ENCODE measurements around the gene PSG5.
"Not testable (repeated sequence)": the region's sequence is repeated elsewhere in the genome, so short reads cannot be mapped to it uniquely, and the experiment has no call there.

Gene PSG5

GRCh38 chr19:43188092-43188491, 1.8 kb upstream of the PSG5 start:
- DNase-seq (ENCODE audit: low read depth, low spot score): not testable (repeated sequence)

GRCh38 chr19:43181869-43182771, 4.2 kb downstream of the PSG5 start:
- not testable (repeated sequence) for DNase-seq (ENCODE audit: low read depth, low spot score)

- not testable (repeated sequence) for DNase-seq (ENCODE audit: low read depth, low spot score)
Measured at GRCh38 chr19:43179569-43180147, 6.7 kb downstream of the PSG5 start.

- DNase-seq (ENCODE audit: low read depth, low spot score): not testable (repeated sequence)
Measured at GRCh38 chr19:43178577-43178976, 7.8 kb downstream of the PSG5 start.

- DNase-seq (ENCODE audit: low read depth, low spot score): not testable (repeated sequence)
Measured at GRCh38 chr19:43165906-43166305, 20.4 kb downstream of the PSG5 start.

- not testable (repeated sequence) for DNase-seq (ENCODE audit: low read depth, low spot score)
Measured at GRCh38 chr19:43163135-43163534, 23.2 kb downstream of the PSG5 start.

- DNase-seq (ENCODE audit: low read depth, low spot score): not testable (repeated sequence)
Measured at GRCh38 chr19:43162261-43162660, 24.1 kb downstream of the PSG5 start.

- no peak for DNase-seq (ENCODE audit: low read depth, low spot score)
Measured at GRCh38 chr19:43152214-43152613, 34.1 kb downstream of the PSG5 start.

GRCh38 chr19:43149788-43150187, 36.5 kb downstream of the PSG5 start:
- not testable (repeated sequence) for DNase-seq (ENCODE audit: low read depth, low spot score)

GRCh38 chr19:43148233-43148632, 38.1 kb downstream of the PSG5 start:
- no peak for DNase-seq (ENCODE audit: low read depth, low spot score)

GRCh38 chr19:43141763-43142162, 44.6 kb downstream of the PSG5 start:
- DNase-seq (ENCODE audit: low read depth, low spot score): not testable (repeated sequence)

- no peak for DNase-seq (ENCODE audit: low read depth, low spot score)
Measured at GRCh38 chr19:43132696-43133095, 53.6 kb downstream of the PSG5 start.

- not testable (repeated sequence) for DNase-seq (ENCODE audit: low read depth, low spot score)
Measured at GRCh38 chr19:43131281-43131842, 55.0 kb downstream of the PSG5 start.

GRCh38 chr19:43129197-43129596, 57.1 kb downstream of the PSG5 start:
- not testable (repeated sequence) for DNase-seq (ENCODE audit: low read depth, low spot score)

- not testable (repeated sequence) for DNase-seq (ENCODE audit: low read depth, low spot score)
Measured at GRCh38 chr19:43127336-43127735, 59.0 kb downstream of the PSG5 start.

GRCh38 chr19:43126720-43127119, 59.6 kb downstream of the PSG5 start:
- DNase-seq (ENCODE audit: low read depth, low spot score): no peak

GRCh38 chr19:43124360-43124759, 62.0 kb downstream of the PSG5 start:
- no peak for DNase-seq (ENCODE audit: low read depth, low spot score)

GRCh38 chr19:43120433-43121026, 65.8 kb downstream of the PSG5 start:
- not testable (repeated sequence) for DNase-seq (ENCODE audit: low read depth, low spot score)

- not testable (repeated sequence) for DNase-seq (ENCODE audit: low read depth, low spot score)
Measured at GRCh38 chr19:43119526-43119925, 66.8 kb downstream of the PSG5 start.

Data from activated CD4-positive, CD25-positive, alpha-beta regulatory T cell treated with anti-CD3 and anti-CD28 coated beads, Interleukin-2, amount 50 U/mL, for 16 hours (primary cell).